Umbilical cord (tissue), 2 donors: ENCODE data around the gene ADAMTS7. TPM values are rescaled to one million over a fixed set of nuclear protein-coding genes. Genes with fewer than 3 reads are reported as not detected.
A peak's percentile ranks its signal among the peaks of the same experiment; 100 is the strongest.
"Not testable (repeated sequence)": the region's sequence is repeated elsewhere in the genome, so short reads cannot be mapped to it uniquely, and the experiment has no call there.

Source experiments
- DNase-seq: peaks from one replicate; pipeline ENCODE4 v3.0.0-alpha.2; 2015; ENCODE audit warnings: low spot score
- total RNA-seq: library from RNA; depleted of rRNA; stranded (reverse); fragments of >200 nt; gene quantifications from one replicate; pipeline ENCODE4 v1.2.3, GENCODE V29; 2014; ENCODE audit warnings: low replicate concordance; ENCODE audit not compliant: insufficient read depth

The ADAMTS7 gene
- total RNA-seq, 1 donor from 2014 or later = 2.4 TPM

DNA sequence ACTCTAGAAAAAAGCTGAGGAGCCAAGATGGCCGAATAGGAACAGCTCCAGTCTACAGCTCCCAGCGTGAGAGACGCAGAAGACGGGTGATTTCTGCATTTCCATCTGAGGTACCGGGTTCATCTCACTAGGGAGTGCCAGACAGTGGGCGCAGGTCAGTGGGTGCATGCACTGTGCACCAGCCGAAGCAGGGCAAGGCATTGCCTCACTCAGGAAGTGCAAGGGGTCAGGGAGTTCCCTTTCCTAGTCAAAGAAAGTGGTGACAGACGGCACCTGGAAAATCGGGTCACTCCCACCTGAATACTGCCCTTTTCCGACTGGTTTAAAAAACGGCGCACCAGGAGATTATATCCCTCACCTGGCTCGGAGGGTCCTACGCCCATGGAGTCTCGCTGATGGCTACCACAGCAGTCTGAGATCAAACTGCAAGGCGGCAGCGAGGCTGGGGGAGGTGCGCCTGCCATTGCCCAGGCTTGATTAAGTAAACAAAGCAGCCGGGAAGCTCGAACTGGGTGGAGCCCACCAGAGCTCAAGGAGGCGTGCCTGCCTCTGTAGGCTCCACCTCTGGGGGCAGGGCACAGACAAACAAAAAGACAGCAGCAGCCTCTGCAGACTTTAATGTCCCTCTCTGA, 91.3 kb downstream of the ADAMTS7 start:
- not testable (repeated sequence) for DNase-seq

DNA sequence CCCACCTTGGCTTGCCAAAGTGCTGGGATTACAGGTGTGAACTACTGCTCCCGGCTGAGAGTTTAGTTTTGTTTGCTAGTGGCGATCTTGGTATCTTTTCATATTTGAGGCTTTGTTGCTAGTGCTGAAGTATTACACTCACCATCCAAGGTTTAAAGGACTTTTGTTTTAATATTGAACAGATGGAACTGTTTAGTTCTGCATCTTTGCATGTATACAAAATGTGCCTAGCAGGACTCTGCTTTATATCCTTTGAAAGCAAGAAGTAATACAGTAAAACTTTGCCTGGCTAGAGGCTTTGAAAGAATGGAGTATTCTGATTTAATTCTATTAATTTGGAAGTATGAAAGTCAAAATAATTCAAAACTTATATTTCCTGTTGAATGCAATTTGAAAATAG, 92.4 kb downstream of the ADAMTS7 start:
- peak; percentile 50 for DNase-seq

DNA sequence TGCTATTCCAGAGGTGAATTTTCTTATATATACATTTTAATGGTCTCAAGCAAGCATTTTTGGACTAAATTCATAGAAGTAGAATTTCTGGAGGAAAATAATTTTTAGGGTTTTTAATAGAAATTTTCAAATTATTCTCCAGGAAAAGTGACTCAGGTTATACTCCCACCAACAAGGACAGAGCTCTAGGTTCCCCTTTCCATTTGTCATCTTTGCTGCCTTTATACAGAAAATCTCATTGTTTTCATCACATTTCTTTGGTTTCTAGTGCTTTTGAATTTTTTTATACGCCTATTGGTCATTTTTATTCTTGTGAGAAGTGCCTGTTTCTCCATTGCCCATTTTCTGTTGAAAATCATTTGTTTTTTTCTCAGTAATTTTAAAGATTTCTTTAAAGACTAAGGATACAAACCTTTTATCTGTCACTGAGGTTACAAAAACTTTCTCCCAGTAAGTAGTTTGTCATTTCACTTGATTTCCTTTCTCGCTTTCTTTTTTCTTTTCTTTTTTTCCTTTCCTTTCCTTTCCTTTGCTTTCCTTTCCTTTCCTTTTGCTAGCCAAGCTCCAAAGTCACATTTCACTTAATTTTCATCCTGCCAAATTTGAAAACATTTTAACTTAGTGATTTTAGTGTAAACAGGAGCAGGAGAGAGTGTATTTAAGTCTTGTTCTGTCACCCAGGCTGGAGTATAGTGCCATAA, 93.2 kb downstream of the ADAMTS7 start:
- DNase-seq = no peak

DNA sequence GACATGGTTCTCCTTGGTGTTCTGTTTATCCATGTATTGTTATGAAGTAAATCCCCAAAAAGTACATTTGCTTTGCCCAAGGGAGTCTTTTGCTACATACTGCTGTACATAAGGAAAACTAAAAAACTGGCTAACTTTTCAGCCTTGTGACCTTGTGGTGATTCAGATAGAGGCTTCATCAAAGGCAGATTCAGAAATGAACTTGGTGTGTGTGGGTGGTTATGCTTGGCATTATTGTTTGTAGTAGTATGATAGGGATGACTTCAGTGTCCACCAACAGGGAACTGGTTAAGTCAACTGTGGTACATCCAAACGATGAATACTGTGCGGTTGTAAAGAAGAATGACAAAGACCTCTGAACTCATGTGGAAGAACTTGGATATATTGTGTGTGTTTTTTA, 94.6 kb downstream of the ADAMTS7 start:
- DNase-seq = no peak

DNA sequence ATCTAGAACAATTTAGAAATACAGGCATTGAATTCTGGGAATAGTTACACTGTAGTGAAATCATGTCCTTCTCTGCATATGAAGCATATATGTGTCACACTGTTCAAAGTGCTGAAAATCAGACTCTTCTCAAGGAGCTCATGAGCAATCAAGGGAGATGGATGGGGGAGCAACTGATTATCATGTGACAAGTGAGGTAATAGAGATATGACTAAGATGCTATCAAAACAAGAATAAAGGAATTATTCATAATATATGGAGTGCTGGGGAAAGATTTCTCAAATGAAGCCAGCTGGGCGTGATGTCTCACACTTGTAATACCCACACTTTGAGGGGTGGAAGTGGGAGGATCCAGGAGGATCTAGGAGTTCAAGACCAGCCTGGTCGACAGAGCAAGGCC, 95.3 kb downstream of the ADAMTS7 start:
- no peak for DNase-seq

DNA sequence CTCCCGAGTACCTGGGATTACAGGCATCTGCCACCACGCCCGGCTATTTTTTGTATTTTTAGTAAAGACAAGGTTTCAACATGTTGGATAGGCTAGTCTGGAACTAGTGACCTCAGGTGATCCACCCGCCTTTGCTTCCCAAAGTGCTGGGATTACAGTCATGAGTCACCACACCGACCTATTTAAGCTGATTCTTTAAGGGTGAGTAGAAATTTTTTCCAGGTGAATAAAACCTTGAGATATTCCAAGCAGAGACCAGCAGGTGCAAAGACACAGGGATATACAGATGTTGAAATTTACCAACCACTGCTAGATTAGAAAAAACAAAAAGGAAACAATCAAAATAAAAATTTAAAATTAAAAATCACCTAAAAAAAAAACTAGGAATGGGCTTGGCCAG, 95.8 kb downstream of the ADAMTS7 start:
- no peak for DNase-seq

DNA sequence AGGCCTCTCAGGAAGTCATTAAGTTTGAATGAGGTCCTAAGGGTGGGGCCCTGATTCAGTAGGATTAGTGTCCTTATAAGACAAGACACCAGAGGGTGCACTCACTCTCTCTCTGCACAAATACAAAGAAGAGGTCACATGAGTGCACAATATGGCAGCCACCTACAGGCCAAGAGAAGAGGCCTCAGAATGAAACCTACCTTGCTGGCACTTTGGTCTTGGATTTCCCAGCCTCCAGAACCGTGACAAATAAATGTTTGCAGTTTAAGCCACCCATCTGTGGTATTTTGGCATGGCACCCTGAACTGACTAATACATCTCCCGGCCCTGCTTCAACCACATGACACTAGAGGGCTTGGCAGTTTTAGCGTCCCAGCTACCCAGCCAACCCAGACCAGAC, 96.4 kb downstream of the ADAMTS7 start:
- no peak for DNase-seq

DNA sequence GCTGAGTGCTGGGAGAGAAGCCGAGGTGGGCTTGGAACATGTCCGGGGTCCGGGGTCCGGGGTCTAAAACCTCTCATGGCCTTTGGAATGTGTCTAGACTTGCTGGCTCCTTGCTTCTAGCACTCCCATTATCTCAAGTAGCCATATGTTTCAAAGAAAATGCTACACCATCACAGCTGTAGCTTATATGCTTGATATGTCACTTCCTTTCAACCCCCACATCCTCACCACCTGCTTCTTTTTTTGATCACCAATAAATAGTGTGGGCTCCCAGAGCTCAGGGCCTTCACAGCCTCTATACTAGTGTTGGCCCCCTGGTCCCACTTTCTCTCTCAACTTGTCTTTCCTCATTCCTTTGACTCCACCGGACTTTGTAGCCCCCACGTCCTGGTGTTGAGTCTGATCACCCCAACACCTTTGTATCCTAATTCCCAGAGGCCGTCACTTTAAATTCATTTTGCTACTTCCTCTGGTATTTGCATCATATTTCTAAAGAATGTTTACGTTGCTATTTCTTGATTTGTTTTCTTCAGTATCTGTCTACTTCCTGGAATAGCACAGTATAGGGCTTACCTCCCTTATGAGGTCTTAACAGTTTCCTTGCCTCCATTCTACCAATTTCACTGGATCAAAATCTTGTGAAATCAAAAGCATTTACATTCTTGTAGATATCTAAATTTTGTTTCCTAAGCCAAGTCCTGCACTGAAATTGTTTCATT, 98.3 kb downstream of the ADAMTS7 start:
- no peak for DNase-seq

DNA sequence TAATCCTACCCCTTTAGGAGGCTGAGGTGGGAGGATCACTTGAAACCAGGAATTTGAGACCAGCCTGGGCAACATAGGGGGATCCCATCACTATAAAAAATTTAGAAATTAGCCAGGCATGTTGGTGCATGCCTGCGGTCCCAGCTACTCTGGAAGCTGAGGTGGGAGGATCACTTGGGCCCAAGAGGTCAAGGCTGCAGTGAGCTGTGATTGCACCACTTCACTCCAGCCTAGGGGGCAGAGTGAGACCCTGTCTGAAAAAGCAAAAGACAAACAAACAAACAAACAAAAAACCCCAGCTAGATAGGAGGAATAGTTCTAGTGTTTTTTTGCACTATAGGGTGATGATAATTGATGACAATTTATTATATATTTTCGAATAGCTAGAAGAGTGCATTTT, 99.6 kb downstream of the ADAMTS7 start:
- no peak for DNase-seq

DNA sequence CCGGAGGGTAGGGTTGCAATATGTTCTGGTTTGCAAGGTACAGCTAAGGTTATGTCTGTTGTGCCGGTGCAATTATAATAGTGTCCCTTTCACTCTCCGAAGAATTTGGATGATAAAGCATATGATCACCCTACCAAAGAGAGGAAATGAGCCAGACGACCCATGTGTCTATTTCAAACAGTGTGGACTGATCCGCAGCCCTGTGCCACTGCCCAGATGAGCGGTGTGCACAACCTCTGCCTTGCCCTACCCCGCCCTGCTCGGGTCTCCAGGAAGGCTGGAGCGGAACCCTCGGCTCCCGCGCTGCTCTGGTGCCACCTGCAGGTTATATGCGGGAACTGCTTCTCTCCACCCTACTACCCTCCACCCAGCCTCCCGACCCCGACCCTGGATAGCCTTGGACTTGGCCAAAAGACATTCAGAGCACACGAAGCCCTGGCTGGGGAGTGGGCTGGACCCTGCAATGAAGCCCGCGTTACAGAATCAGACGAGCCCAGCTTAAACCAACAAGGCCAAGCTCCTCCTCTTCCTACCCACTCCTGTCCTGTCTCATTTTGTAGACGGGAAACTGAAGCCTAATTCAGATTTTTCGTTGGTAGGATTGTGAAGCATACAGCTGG, 101.9 kb downstream of the ADAMTS7 start:
- DNase-seq = peak; percentile 72

Other genes starting within 250 kb of the ADAMTS7 start
- gene CHRNA5, start 245.9 kb downstream of the ADAMTS7 start, total RNA-seq = 1.9 TPM
- 36.4 TPM for gene CHRNA3, start 190.5 kb downstream of the ADAMTS7 start, total RNA-seq
- 0.48 TPM for gene CHRNB4, start 170.3 kb downstream of the ADAMTS7 start, total RNA-seq
- 661 TPM for gene MORF4L1, start 61.4 kb upstream of the ADAMTS7 start, total RNA-seq
- 19.3 TPM for gene CTSH, start 133.6 kb upstream of the ADAMTS7 start, total RNA-seq